OCI-LY1 (cell line): ENCODE results near the gene HMCN2.

Experiments
- EZH2 ChIP-seq: fragments of 200-600 bp; sonication (generic), shearing (Covaris generic); IDR thresholded peaks from 2 replicates; pipeline ENCODE4 v1.8.0; 2017; ENCODE audit warnings: borderline replicate concordance, mixed run types, mild to moderate bottlenecking, antibody characterized with exemption, low read length, moderate library complexity, mixed read lengths
- TF ChIP-seq, protein P1 (sequence below): fragments of 200-600 bp; sonication (generic), shearing (Covaris generic); IDR thresholded peaks from 2 replicates; pipeline ENCODE4 v1.5.1; 2017; ENCODE audit warnings: mild to moderate bottlenecking, antibody characterized with exemption, low read length, moderate library complexity, mixed read lengths

DNA sequence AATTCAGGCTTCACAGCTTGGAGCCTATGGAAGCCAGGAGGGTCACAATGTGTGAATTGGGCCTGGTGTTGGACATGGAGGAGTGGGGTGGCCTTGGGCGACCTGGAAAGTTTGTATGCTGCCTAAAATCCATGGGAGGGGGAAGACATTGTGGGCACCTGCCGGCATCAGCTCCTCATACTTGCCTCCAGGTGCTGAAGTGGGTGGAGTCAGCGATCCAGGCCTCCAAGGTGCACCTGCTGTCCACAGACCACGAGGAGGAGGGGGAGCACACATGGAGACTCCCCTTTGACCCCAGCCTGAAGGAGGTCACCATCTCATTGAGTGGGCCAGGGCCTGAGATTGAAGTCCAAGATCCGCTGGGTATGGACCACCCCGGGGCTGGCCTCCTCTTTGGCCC lies 29.1 kb downstream of the HMCN2 start:
- TF ChIP-seq, protein P1, sequence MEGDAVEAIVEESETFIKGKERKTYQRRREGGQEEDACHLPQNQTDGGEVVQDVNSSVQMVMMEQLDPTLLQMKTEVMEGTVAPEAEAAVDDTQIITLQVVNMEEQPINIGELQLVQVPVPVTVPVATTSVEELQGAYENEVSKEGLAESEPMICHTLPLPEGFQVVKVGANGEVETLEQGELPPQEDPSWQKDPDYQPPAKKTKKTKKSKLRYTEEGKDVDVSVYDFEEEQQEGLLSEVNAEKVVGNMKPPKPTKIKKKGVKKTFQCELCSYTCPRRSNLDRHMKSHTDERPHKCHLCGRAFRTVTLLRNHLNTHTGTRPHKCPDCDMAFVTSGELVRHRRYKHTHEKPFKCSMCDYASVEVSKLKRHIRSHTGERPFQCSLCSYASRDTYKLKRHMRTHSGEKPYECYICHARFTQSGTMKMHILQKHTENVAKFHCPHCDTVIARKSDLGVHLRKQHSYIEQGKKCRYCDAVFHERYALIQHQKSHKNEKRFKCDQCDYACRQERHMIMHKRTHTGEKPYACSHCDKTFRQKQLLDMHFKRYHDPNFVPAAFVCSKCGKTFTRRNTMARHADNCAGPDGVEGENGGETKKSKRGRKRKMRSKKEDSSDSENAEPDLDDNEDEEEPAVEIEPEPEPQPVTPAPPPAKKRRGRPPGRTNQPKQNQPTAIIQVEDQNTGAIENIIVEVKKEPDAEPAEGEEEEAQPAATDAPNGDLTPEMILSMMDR = no peak
- TF ChIP-seq EZH2 = no peak
